Measurements from ENCODE around the gene EME1.

EME1 gene

DNA sequence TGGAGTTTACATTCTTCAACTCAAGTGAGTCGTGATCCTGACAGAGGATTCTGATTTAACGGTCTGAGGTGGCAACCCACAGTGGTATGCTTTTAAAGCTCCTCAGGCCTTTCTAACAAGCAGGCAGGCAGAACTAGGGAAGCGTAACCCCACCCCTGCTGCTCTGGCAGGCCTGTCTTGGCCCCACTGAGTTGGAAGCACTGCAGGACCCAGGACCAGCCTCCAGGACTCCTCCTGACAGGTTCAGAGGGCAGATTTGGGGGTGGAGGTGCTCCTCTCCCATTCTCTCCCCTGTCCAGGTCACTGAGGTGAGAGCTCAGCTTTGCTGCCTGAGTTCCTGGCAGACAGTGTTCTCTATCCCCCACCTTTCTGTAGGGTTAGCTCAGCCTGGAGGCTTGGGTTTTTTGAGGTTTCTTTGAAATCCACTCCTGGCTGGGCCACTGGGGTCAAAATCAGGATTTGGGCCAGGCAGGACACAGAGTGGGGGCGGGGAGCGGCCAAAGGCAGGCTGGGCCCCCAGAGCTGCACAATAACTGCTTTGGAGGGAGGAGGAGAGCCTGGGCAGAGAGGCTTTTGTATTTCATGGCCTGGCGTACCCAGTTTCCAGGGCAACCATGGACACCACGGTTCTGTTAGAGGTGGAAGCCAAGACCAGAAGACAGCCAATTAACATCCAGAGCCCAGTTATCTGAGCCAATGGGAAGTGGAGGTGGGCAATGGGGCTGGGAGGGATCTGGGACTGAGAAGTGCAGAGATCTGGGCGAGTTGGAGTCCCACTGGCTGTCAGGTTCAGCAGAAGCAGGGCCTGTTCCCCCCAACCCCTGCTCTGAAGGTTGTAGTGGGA lies 9.6 kb upstream of the EME1 start:
- peak; percentile 44 to 73 for DNase-seq (ENCODE audit: low spot score in 2 of 2)
- Histone ChIP-seq H3K4me3 (no peak overlapping the region), H3K27me3 (ENCODE audit: low read depth) (no peaks in the 10 kb centered on the region), H3K36me3 (replicated peaks) (peaks cover 39% of the 10 kb centered on the region), H3K9me3 (no peaks in the 10 kb centered on the region), H3K4me1 (no peaks in the 10 kb centered on the region)
- in situ Hi-C loops (cut with MboI; ENCODE audit: low sequenced_read_pairs), result no loop called here

DNA sequence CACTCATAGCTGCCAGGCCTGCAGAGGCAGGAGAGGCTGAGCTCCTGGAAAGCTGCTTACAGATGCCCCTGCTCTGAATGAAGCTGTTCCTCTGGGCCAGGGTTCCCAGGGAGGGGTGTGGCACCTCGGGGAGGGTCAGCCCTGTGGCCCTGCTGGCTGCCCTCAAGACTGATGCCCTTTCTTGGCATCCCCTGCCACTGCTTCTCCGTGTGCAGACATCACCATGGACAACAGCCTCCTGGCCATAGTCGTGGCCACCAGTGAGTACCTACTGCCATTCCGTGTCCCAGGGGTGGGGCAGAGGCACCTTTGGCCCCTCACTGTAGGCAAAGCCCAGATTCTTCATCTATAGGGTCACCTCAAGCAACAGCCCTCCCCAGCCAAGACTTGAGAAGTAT lies 9.0 kb upstream of the EME1 start:
- in situ Hi-C loops (cut with MboI; ENCODE audit: low sequenced_read_pairs), result no loop called here
- Histone ChIP-seq H3K4me3 (no peak overlapping the region), H3K4me1 (no peaks in the 10 kb centered on the region), H3K9me3 (no peaks in the 10 kb centered on the region), H3K27me3 (ENCODE audit: low read depth) (no peaks in the 10 kb centered on the region), H3K36me3 (replicated peaks) (peaks cover 39% of the 10 kb centered on the region)
- no peak for DNase-seq (ENCODE audit: low spot score in 2 of 2)

DNA sequence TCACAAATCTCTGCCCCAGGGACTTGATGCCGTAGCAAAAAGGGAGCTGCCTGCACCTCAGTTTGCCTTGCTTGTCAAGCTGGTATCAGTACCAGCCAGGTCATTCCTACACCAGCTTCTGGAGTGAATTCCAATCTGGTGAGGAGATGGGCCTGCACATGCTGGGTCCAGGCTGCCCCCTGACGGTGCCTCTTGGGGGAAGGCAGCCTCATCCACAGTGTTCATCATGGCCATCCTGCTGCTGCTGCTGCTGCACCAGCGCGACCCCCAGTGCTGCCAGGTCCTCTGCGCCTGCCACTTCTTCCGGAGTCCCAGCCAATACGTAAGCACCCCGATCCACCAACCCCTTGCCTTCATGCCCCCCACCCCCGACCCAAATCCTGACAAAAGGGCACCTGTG lies 8.3 kb upstream of the EME1 start:
- no peaks in the 10 kb centered on the region for H3K4me1 ChIP-seq
- no peak overlapping the region for H3K4me3 ChIP-seq
- in situ Hi-C loops (cut with MboI; ENCODE audit: low sequenced_read_pairs), result no loop called here
- no peaks in the 10 kb centered on the region for H3K27me3 ChIP-seq (ENCODE audit: low read depth)
- peaks cover 39% of the 10 kb centered on the region for H3K36me3 ChIP-seq (replicated peaks)
- no peak for DNase-seq (ENCODE audit: low spot score in 2 of 2)
- no peaks in the 10 kb centered on the region for H3K9me3 ChIP-seq

DNA sequence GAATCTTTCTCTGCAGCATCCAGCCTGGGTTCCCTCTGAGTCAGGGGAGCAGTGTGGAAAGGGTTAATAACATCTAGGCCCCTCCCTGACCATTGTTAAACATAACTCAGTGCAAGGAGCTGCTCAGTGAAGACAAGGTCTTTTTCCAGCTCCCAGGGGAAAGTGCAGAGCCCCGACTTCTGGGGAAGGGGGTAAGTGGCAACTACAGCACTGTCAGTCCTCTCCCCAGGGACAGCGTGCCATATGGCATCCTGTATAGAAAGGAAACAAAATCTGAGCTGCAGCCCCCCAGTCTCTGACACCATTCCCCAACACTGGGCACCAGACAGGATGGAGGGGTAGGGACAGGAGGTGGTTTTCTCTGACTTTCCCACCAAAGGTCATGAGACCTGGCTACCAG lies 7.9 kb upstream of the EME1 start:
- Histone ChIP-seq H3K27me3 (ENCODE audit: low read depth) (no peaks in the 10 kb centered on the region), H3K36me3 (replicated peaks) (peaks cover 39% of the 10 kb centered on the region), H3K4me3 (no peak overlapping the region), H3K9me3 (no peaks in the 10 kb centered on the region), H3K4me1 (no peaks in the 10 kb centered on the region)
- in situ Hi-C loops (cut with MboI; ENCODE audit: low sequenced_read_pairs), result no loop called here
- no peak for DNase-seq (ENCODE audit: low spot score in 2 of 2)

DNA sequence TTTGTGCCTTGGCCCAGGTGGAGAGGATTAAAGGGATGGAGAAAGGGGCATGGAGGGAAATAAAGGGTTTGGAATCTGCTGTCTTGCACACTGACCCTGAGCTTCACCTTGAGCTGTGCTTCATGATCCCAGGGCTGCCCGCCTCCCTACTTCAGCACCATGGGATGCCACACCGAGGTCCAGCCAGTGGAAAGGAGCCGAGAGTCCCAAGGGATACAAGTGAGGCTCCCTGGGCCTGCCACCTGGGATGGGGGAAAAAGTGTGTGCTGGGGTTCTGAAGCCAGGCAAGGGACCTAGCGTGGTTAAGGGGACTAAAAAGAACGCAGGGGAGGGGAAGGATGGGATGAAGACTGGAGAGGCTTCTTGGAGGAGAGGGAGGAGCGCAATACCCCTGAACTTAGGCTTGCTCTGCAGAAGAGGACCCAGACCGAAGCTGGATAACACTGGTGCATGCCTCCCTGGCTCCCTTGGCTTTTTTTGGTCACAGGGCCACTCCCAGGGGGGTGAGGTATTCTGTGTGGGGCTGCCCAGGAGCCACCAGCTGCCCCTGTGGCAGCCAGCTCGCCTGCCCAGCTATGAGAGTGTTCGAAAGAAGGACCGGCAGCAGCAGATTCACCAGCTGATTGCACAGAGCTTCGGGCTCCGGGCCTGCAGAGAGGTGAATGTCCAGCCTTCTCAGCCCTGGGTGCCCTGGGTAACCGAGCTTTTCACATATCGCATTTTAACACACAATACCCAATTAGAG lies 7.2 kb upstream of the EME1 start:
- Histone ChIP-seq H3K4me1 (no peaks in the 10 kb centered on the region), H3K36me3 (replicated peaks) (peaks cover 43% of the 10 kb centered on the region), H3K27me3 (ENCODE audit: low read depth) (no peaks in the 10 kb centered on the region), H3K4me3 (no peak overlapping the region), H3K9me3 (no peaks in the 10 kb centered on the region)
- no peak for DNase-seq (ENCODE audit: low spot score in 2 of 2)
- in situ Hi-C loops (cut with MboI; ENCODE audit: low sequenced_read_pairs), result no loop called here

DNA sequence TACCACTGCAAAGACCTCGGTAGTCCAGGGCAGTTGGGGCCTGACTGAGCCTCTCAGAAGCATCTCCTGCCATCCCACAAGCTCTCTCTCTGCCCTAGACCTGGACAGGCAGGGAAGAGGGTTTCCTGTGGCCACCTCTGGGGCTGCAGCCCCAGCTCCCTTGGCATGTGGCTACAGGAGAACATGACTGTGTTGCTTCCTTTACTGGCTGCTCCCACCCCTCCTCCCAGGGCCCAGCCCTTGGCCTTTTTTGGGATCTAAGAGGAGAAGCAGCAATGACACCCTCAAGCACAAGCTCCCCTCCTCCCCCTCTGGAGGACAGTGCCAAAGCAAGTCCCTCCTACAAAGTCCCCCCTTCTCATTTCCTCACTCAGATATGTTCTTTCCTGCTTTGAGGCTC lies 5.6 kb upstream of the EME1 start:
- Histone ChIP-seq H3K9me3 (no peaks in the 10 kb centered on the region), H3K27me3 (ENCODE audit: low read depth) (no peaks in the 10 kb centered on the region), H3K36me3 (replicated peaks) (peaks cover 43% of the 10 kb centered on the region), H3K4me3 (no peak overlapping the region), H3K4me1 (no peaks in the 10 kb centered on the region)
- in situ Hi-C loops (cut with MboI; ENCODE audit: low sequenced_read_pairs), result no loop called here
- no peak for DNase-seq (ENCODE audit: low spot score in 2 of 2)

DNA sequence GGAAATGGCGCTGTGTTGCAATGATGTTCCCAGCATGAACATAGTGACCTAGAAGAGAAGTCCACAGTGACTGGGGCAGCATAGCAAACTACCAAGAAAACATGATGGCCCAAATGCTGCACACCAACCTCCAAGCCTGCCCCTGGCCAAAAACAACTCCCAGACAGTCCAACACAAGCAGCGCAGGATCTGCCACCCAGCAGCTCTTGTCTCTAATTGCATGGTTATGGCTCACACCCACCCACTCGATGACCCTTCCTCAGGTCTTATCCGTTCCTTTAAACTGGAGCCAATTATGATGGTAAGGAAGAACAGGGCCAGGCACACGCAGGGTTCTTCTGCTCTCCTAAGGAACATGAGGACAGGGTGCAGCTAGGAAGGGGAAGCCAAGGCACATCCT lies 3.0 kb upstream of the EME1 start:
- in situ Hi-C loops (cut with MboI; ENCODE audit: low sequenced_read_pairs), result no loop called here
- DNase-seq (ENCODE audit: low spot score in 2 of 2), result no peak
- H3K36me3 ChIP-seq (replicated peaks), result peaks cover 46% of the 10 kb centered on the region
- H3K27me3 ChIP-seq (ENCODE audit: low read depth), result no peaks in the 10 kb centered on the region
- no peak overlapping the region for H3K4me3 ChIP-seq
- H3K9me3 ChIP-seq, result no peaks in the 10 kb centered on the region
- peaks cover 4% of the 10 kb centered on the region; the same call in 1 of the 2 replicates for H3K4me1 ChIP-seq

DNA sequence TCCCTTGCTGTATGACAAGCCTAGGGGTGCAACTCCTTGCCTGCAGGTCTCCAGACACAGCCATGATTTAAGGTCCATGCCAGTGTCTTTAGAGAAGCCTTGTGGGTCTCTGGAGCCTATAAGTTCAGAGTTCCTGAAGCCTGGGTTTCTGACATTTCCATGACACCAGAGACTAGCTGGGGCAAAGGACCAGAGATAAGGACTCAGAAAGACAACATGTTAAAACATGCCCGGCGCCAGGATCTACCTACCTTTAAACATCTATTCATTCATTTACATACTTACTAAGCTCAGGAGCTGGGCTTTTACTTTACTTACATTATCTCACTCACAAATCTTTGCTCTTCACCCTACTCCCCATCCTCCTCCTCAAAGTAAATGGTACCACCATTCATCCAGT lies 1.5 kb upstream of the EME1 start:
- in situ Hi-C loops (cut with MboI; ENCODE audit: low sequenced_read_pairs), result no loop called here
- Histone ChIP-seq H3K36me3 (replicated peaks) (peaks cover 58% of the 10 kb centered on the region), H3K4me1 (peaks cover 4% of the 10 kb centered on the region; the same call in 1 of the 2 replicates), H3K4me3 (no peak overlapping the region), H3K9me3 (no peaks in the 10 kb centered on the region), H3K27me3 (ENCODE audit: low read depth) (no peaks in the 10 kb centered on the region)
- DNase-seq (ENCODE audit: low spot score in 2 of 2), result no peak

DNA sequence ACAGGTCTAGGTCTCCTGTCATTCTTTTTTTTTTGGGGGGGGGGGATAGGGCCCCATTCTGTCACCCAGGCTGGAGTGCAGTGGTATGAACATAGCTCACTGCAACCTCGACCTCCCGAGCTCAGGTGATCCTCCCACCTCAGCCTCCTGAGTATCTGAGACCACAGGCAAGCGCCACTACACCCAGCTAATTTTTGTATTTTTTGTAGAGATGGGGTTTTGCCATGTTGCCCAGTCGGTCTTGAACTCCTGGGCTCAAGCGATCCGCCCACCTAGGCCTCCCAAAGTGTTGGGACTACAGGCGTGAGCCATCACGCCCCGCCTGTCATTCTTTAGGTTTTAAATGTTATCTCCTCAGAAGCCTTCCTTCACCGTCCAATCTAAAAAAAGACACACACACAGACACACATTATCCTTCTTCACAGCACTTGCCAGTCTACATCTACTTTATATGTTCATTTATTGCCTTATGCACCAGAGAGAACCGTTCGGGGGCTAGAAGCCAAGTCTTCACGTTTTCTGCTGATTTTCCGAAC lies 739 bp upstream of the EME1 start:
- Histone ChIP-seq H3K4me3 (peak overlapping the region; percentile 80), H3K9me3 (no peaks in the 10 kb centered on the region), H3K36me3 (replicated peaks) (peaks cover 55% of the 10 kb centered on the region), H3K4me1 (peaks cover 4% of the 10 kb centered on the region; the same call in 1 of the 2 replicates), H3K27me3 (ENCODE audit: low read depth) (no peaks in the 10 kb centered on the region)
- DNase-seq (ENCODE audit: low spot score in 2 of 2), result no peak
- in situ Hi-C loops (cut with MboI; ENCODE audit: low sequenced_read_pairs), result no loop called here

DNA sequence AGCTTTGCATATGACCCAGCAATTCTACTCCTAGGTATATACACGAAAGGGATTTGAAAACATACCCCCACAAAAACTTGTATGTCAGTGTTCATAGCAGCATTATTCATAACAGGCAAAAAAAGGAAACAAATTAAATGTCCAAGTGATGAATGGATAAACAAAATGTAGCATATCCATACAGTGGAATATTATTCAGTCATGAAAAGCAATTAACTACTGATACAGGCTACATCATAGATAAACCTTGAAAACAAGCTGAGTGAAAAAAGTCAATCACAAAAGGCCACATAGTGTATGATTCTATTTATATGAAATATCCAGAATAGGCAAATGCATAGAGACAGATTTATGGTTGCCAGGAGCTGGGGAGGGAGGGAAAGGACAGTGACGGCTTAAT lies 676 bp downstream of the EME1 start:
- DNase-seq (ENCODE audit: low spot score in 2 of 2), result no peak
- Histone ChIP-seq H3K27me3 (ENCODE audit: low read depth) (no peaks in the 10 kb centered on the region), H3K9me3 (no peaks in the 10 kb centered on the region), H3K4me1 (peaks cover 4% of the 10 kb centered on the region; the same call in 1 of the 2 replicates), H3K36me3 (replicated peaks) (peaks cover 47% of the 10 kb centered on the region), H3K4me3 (peak overlapping the region; percentile 80)
- in situ Hi-C loops (cut with MboI; ENCODE audit: low sequenced_read_pairs), result no loop called here

DNA sequence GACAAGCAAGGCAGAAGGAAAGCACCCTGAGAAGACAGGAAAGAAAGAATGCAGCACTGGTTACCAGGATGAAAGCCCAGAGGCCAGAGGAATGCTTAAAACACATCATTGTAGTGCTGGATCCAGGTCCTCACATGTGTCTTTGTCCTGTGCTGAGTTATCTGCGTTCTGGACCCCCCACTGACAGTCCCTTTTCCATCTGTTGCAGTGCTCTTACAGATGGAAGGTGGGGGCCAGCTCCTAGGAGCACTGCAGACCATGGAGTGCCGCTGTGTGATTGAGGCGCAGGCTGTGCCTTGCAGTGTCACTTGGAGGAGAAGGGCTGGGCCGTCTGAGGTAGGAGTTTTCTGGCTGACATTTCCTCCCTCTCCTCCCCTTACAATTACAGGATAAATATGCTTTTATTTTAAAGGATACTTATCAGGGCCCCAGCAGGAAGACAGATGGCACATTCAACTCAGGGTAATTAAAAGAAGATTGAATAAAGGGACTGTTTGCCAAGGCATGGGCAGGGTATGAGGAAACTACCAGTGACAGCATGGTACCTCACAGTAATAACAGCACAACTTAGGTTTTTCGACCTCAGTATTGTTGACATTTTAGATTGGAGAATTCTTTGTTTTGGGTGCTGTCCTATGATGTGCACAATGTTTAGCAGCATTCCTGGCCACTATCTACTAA lies 3.0 kb downstream of the EME1 start:
- Histone ChIP-seq H3K4me3 (no peak overlapping the region), H3K4me1 (peaks cover 4% of the 10 kb centered on the region; the same call in 1 of the 2 replicates), H3K36me3 (replicated peaks) (peaks cover 51% of the 10 kb centered on the region), H3K27me3 (ENCODE audit: low read depth) (no peaks in the 10 kb centered on the region), H3K9me3 (no peaks in the 10 kb centered on the region)
- DNase-seq (ENCODE audit: low spot score in 2 of 2), result no peak
- in situ Hi-C loops (cut with MboI; ENCODE audit: low sequenced_read_pairs), result no loop called here

DNA sequence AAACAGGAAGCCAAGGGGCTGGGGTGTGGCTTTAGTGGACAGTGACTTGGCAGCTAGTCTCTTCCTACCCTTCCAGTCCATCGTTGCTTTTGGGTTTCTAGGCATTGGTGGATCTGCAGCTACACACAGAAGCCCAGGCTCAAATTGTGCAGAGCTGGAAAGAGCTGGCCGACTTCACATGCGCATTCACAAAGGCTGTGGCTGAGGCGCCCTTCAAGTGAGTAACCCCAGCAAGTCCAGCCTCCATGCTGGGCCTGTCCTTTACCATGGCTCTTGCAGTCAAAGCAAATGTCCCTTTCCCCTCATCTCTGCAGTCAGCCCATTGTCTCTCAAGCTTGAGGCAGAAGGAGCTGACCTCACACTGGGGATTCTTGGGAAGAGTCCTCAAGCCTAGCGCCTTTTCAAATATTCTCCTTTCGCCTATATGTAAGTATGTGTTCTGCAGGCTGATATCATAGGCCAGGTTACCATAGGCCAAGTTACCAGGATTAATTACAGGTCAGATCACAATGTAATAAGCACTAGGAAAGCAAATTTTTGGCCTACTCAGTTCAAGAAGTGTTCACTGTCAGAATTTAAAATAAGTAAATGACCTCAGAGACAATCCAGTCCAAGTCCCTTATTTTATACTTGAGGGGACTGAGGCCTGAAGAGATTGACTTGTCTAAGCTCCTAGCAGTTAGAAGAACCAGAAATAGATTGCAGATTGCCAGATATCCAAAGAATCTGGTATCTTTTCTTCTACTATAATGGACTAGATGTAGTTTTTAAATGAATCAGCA lies 6.5 kb downstream of the EME1 start:
- Histone ChIP-seq H3K4me3 (no peak overlapping the region), H3K27me3 (ENCODE audit: low read depth) (no peaks in the 10 kb centered on the region), H3K36me3 (replicated peaks) (peaks cover 85% of the 10 kb centered on the region), H3K4me1 (no peaks in the 10 kb centered on the region), H3K9me3 (no peaks in the 10 kb centered on the region)
- DNase-seq (ENCODE audit: low spot score in 2 of 2), result no peak
- in situ Hi-C loops (cut with MboI; ENCODE audit: low sequenced_read_pairs), result no loop called here

Data from HAP-1 (cell line).